ENCODE data around the gene KIRREL1. TPM values are rescaled to one million over a fixed set of nuclear protein-coding genes. Genes with fewer than 3 reads are reported as not detected.
"Not testable (repeated sequence)": the region's sequence is repeated elsewhere in the genome, so short reads cannot be mapped to it uniquely, and the experiment has no call there.

The KIRREL1 gene
- total RNA-seq, 3 donors from 2014 or later, result 26.1 to 55.5 (median 34.1) TPM

- TF ChIP-seq POLR2A (IDR thresholded peaks at IDR 0.05) (no peak), CTCF (IDR thresholded peaks at IDR 0.05) (peak; percentile 21 to 52 (median 35))
- no peak overlapping the region for H3K27ac ChIP-seq
- H3K36me3 ChIP-seq, result no peaks in the 10 kb centered on the region
- no peaks in the 10 kb centered on the region for H3K9me3 ChIP-seq
- peaks cover 0 to 4% of the 10 kb centered on the region in 2 donors for H3K27me3 ChIP-seq
- intact Hi-C loops (cut with DNase I; ENCODE audit: low total_unique reads), result loop anchor here (10.0 kb wide), 1 partner anchor 157 kb away; no protein-coding TSS in a partner anchor
- no peaks in the 10 kb centered on the region for H3K4me1 ChIP-seq
- no peak overlapping the region for H3K4me3 ChIP-seq
- DNase-seq (ENCODE audit: low spot score in 2 of 2), result no peak
These were observed 128.3 kb downstream of the KIRREL1 start for GRCh38 chr1:158121604-158122254.

- intact Hi-C loops (cut with DNase I; ENCODE audit: low total_unique reads), result loop anchor here (10.0 kb wide), 1 partner anchor 158 kb away; no protein-coding TSS in a partner anchor
- H3K9me3 ChIP-seq, result no peaks in the 10 kb centered on the region
- H3K4me3 ChIP-seq, result no peak overlapping the region
- no peak for TF ChIP-seq CTCF (IDR thresholded peaks at IDR 0.05)
- no peak for TF ChIP-seq POLR2AphosphoS5 (IDR thresholded peaks at IDR 0.05)
- no peak for TF ChIP-seq POLR2A (IDR thresholded peaks at IDR 0.05)
- no peak for DNase-seq (ENCODE audit: low spot score in 2 of 2)
- H3K4me1 ChIP-seq, result no peaks in the 10 kb centered on the region
- H3K36me3 ChIP-seq, result no peaks in the 10 kb centered on the region
- H3K27ac ChIP-seq, result no peak overlapping the region
- peaks cover 0 to 4% of the 10 kb centered on the region in 2 donors for H3K27me3 ChIP-seq
These were observed 129.5 kb downstream of the KIRREL1 start for GRCh38 chr1:158122833-158123388.

DNA sequence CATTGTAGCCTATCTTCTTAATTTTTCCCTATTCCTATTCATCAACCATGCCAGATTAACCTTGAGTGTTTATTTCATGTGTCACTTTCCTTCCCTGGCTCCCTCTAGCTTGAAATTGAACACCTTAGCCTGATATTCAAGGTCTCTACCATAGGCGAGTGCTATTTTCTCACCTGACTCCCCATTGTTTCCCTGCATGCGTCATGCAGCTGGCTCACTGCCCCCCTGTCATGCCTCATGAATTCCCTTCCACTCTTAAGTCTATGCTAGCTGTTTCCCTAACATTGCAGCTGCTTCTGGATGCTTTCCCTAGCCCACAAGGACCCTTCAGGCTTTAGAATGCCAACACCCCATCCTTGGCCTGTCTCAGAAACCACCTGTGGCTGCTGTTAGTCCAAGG is 130.6 kb downstream of the KIRREL1 start:
- Histone ChIP-seq H3K4me3 (no peak overlapping the region), H3K9me3 (no peaks in the 10 kb centered on the region), H3K4me1 (no peaks in the 10 kb centered on the region), H3K27ac (no peak overlapping the region), H3K27me3 (no peaks in the 10 kb centered on the region), H3K36me3 (no peaks in the 10 kb centered on the region)
- intact Hi-C loops (cut with DNase I; ENCODE audit: low total_unique reads), result loop anchor here (10.0 kb wide), 1 partner anchor 159 kb away; no protein-coding TSS in a partner anchor
- TF ChIP-seq POLR2A (IDR thresholded peaks at IDR 0.05), result no peak
- no peak for TF ChIP-seq CTCF (IDR thresholded peaks at IDR 0.05)
- no peak for TF ChIP-seq POLR2AphosphoS5 (IDR thresholded peaks at IDR 0.05)
- no peak for DNase-seq (ENCODE audit: low spot score in 2 of 2)

DNA sequence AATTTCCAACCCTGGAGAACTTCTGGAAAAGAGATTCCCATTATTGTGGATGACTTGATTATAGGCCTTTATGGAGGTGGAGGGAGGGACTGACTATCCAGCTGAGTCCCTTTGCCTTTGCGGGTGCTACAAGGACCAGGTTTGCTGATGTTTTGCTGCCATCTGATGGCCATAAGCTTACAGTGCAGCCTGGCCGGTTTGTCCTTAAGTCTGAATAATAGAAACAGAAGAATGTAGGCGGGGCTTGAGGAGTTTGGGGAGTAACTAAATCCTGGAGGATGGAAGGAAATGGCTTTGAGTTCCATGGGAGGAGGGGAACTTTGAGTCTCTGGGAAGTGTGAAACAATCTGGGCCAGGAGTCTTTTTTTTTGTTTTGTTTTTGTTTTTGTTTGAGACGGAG is 131.6 kb downstream of the KIRREL1 start:
- H3K27me3 ChIP-seq, result no peaks in the 10 kb centered on the region
- TF ChIP-seq CTCF (IDR thresholded peaks at IDR 0.05) (peak; percentile 86 to 97 (median 93)), POLR2A (IDR thresholded peaks at IDR 0.05) (no peak), POLR2AphosphoS5 (IDR thresholded peaks at IDR 0.05) (no peak)
- H3K36me3 ChIP-seq, result no peaks in the 10 kb centered on the region
- H3K4me3 ChIP-seq, result no peak overlapping the region
- peak; percentile 78 to 92 for DNase-seq (ENCODE audit: low spot score in 2 of 2)
- H3K27ac ChIP-seq, result no peak overlapping the region
- intact Hi-C loops (cut with DNase I; ENCODE audit: low total_unique reads), result loop anchor here (10.0 kb wide), 1 partner anchor 160 kb away; no protein-coding TSS in a partner anchor
- no peaks in the 10 kb centered on the region for H3K9me3 ChIP-seq
- H3K4me1 ChIP-seq, result no peaks in the 10 kb centered on the region

DNA sequence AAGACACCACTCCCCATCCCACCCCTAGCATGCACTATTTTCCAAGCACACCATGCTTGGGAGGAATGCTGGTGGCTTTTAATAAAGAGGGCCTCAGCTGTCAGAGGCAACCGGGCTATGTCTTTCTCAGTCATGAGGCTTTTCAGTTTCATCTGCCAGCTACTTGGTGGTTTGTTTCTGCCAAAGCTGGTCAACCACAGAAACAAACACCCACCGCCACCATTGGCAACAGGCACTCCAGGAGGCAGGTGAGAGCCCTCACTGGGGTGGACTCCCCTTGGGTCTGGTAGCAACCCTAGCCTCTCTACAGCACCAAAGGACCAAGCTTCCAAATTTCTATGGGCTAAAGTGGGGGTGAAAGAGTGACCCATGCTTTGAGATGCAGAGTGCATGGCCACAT is 133.0 kb downstream of the KIRREL1 start:
- Histone ChIP-seq H3K4me3 (no peak overlapping the region), H3K4me1 (no peaks in the 10 kb centered on the region), H3K36me3 (no peaks in the 10 kb centered on the region), H3K9me3 (no peaks in the 10 kb centered on the region), H3K27ac (no peak overlapping the region), H3K27me3 (no peaks in the 10 kb centered on the region)
- DNase-seq (ENCODE audit: low spot score in 2 of 2), result no peak
- intact Hi-C loops (cut with DNase I; ENCODE audit: low total_unique reads), result loop anchor here (10.0 kb wide), 1 partner anchor 162 kb away; no protein-coding TSS in a partner anchor
- TF ChIP-seq CTCF (IDR thresholded peaks at IDR 0.05), result no peak
- TF ChIP-seq POLR2A (IDR thresholded peaks at IDR 0.05), result no peak
- no peak for TF ChIP-seq POLR2AphosphoS5 (IDR thresholded peaks at IDR 0.05)

DNA sequence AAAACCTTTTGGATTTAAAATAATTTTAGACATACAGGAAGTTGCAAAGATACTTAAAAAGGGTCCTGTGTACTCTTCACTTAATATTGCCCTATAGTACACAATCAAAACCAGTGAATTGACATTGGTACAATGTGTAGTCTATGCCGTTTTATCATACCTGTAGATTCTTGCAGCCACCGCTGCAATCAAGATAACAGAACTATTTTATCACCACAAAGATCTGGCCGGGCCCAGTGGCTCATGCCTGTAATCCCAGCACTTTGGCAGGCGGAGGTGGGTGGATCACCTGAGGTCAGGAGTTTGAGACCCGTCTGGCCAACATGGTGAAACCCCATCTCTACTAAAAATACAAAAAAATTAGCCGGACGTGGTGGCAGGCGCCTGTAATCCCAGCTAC is 135.1 kb downstream of the KIRREL1 start:
- not testable (repeated sequence) for H3K9me3 ChIP-seq; H3K4me1 ChIP-seq; H3K4me3 ChIP-seq; DNase-seq (ENCODE audit: low spot score in 2 of 2); H3K27ac ChIP-seq; H3K27me3 ChIP-seq; H3K36me3 ChIP-seq
- intact Hi-C loops (cut with DNase I; ENCODE audit: low total_unique reads), result loop anchor here (10.0 kb wide), 1 partner anchor 164 kb away; no protein-coding TSS in a partner anchor

All from breast epithelium (tissue), 4 donors.